Activated CD4-positive, alpha-beta T cell treated with anti-CD3 and anti-CD28 coated beads, Interleukin-2, amount 50 U/mL, for 24 hours (primary cell): Measurements from ENCODE around the gene NBEAL2.
"Not testable (repeated sequence)": the region's sequence is repeated elsewhere in the genome, so short reads cannot be mapped to it uniquely, and the experiment has no call there.

Experiments used
- DNase-seq, 2 donors: peaks; one replicate each; pipeline ENCODE4 v3.0.0-alpha.2; 2020; ENCODE audit warnings: low read depth in 1 of 2, low spot score in 1 of 2

The NBEAL2 gene

GRCh38 chr3:47009225-47010110 is 30.0 kb downstream of the NBEAL2 start:
- peak; percentile 33 to 56 for DNase-seq

GRCh38 chr3:47010111-47010712 is 30.7 kb downstream of the NBEAL2 start:
- DNase-seq, result no peak

GRCh38 chr3:47010910-47011309 is 31.4 kb downstream of the NBEAL2 start:
- DNase-seq, result no peak

GRCh38 chr3:47011371-47011770 is 31.9 kb downstream of the NBEAL2 start:
- no peak for DNase-seq

- no peak for DNase-seq
These were observed 33.1 kb downstream of the NBEAL2 start for GRCh38 chr3:47012342-47013230.

- no peak for DNase-seq
These were observed 33.8 kb downstream of the NBEAL2 start for GRCh38 chr3:47013231-47013630.

- DNase-seq, result no peak
These were observed 34.6 kb downstream of the NBEAL2 start for GRCh38 chr3:47014036-47014435.

GRCh38 chr3:47015151-47015550 is 35.7 kb downstream of the NBEAL2 start:
- no peak for DNase-seq

- no peak for DNase-seq
These were observed 36.8 kb downstream of the NBEAL2 start for GRCh38 chr3:47016086-47016933.

GRCh38 chr3:47016934-47017435 is 37.5 kb downstream of the NBEAL2 start:
- no peak for DNase-seq

GRCh38 chr3:47017504-47018268 is 38.2 kb downstream of the NBEAL2 start:
- DNase-seq, result no peak

- no peak for DNase-seq
These were observed 38.8 kb downstream of the NBEAL2 start for GRCh38 chr3:47018269-47018611.

GRCh38 chr3:47019201-47019600 is 39.7 kb downstream of the NBEAL2 start:
- DNase-seq, result peak in 1 of 2 donors; percentile 51

GRCh38 chr3:47020311-47020710 is 40.8 kb downstream of the NBEAL2 start:
- no peak for DNase-seq

- DNase-seq, result no peak
These were observed 43.2 kb downstream of the NBEAL2 start for GRCh38 chr3:47022641-47023071.

GRCh38 chr3:47024932-47025331 is 45.5 kb downstream of the NBEAL2 start:
- no peak for DNase-seq

- DNase-seq, result not testable (repeated sequence)
These were observed 47.0 kb downstream of the NBEAL2 start for GRCh38 chr3:47026432-47026831.

GRCh38 chr3:47028146-47028545 is 48.7 kb downstream of the NBEAL2 start:
- no peak for DNase-seq

GRCh38 chr3:47028667-47029066 is 49.2 kb downstream of the NBEAL2 start:
- DNase-seq, result no peak

- not testable (repeated sequence) for DNase-seq
These were observed 51.6 kb downstream of the NBEAL2 start for GRCh38 chr3:47031041-47031440.
